GM19395 (cell line): Measurements from ENCODE around the gene OR6S1.

Experiments used
- ATAC-seq: cut with Tn5 transposase; IDR thresholded peaks from one replicate; pipeline ENCODE4 v1.9.1; 2021; ENCODE audit warnings: mild to moderate bottlenecking, moderate library complexity; ENCODE audit not compliant: unreplicated experiment

Gene OR6S1

GRCh38 chr14:20641591-20641990 is at the start of gene OR6S1:
TSS of gene OR6S1 (minus strand) at chr14:20641691. CDS start at chr14:20641691, 0 bp downstream.
- ATAC-seq: no peak

GRCh38 chr14:20690848-20691640 is 49.6 kb upstream of the OR6S1 start:
- ATAC-seq: peak; percentile 75

- no peak for ATAC-seq
Observed at GRCh38 chr14:20688167-20688839, 46.8 kb upstream of the OR6S1 start, which contains the start of gene ANG. TSS of gene ANG (plus strand) at chr14:20688764. CDS start at chr14:20693565, 4,801 bp downstream.

- no peak for ATAC-seq
Observed at GRCh38 chr14:20687362-20688166, 46.1 kb upstream of the OR6S1 start.

GRCh38 chr14:20686386-20687143 is 45.1 kb upstream of the OR6S1 start:
- ATAC-seq: no peak

- ATAC-seq: no peak
Observed at GRCh38 chr14:20684662-20685456, 43.4 kb upstream of the OR6S1 start.

GRCh38 chr14:20683891-20684661 is 42.6 kb upstream of the OR6S1 start, which contains the start of gene RNASE4:
TSS of gene RNASE4 (plus strand) at chr14:20684560. CDS start at chr14:20699372, 14,812 bp downstream.
- peak; percentile 39 for ATAC-seq

- peak; percentile 32 for ATAC-seq
Observed at GRCh38 chr14:20683125-20683890, 41.8 kb upstream of the OR6S1 start.

- ATAC-seq: peak; percentile 48
Observed at GRCh38 chr14:20682435-20683124, 41.1 kb upstream of the OR6S1 start.

- no peak for ATAC-seq
Observed at GRCh38 chr14:20682127-20682434, 40.6 kb upstream of the OR6S1 start.

- peak; percentile 28 for ATAC-seq
Observed at GRCh38 chr14:20681348-20682126, 40.0 kb upstream of the OR6S1 start.

- ATAC-seq: peak; percentile 35
Observed at GRCh38 chr14:20680843-20681347, 39.4 kb upstream of the OR6S1 start.

GRCh38 chr14:20680363-20680762 is 38.9 kb upstream of the OR6S1 start:
- no peak for ATAC-seq

GRCh38 chr14:20679907-20680306 is 38.4 kb upstream of the OR6S1 start:
- ATAC-seq: no peak

GRCh38 chr14:20676072-20676471 is 34.6 kb upstream of the OR6S1 start:
- ATAC-seq: no peak

- no peak for ATAC-seq
Observed at GRCh38 chr14:20675669-20676068, 34.2 kb upstream of the OR6S1 start.
